22Rv1 (cell line): ENCODE data around the gene ARHGEF4.

Experiments
- ZFX ChIP-seq: fragments of 450-650 bp; IDR thresholded peaks from 2 replicates; pipeline ENCODE4 v1.6.1; 2017; ENCODE audit warnings: antibody characterized with exemption, borderline replicate concordance
- TF ChIP-seq, protein P1 (sequence below): fragments of 450-650 bp; IDR thresholded peaks from 2 replicates; pipeline ENCODE4 v1.5.1; 2017; ENCODE audit warnings: mild to moderate bottlenecking

DNA sequence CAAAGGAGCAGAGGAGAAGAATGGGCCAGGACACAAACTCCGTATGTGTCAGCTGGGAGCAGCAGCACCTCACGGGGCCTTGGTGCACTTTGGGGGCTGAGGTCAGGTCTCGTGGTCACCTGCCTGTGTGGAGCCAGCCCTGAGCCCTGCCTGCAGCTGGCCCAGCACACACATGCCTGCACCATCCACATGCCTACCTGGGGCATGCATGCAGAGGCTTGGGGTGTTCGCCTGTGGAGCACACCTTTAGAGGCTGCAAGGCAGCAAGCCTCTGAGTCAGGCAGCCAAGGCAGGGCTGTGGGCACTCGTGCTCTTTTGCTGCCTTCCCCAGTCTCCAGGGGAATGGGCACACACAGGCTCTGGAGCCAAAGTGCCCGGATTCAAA lies 36.0 kb downstream of the ARHGEF4 start:
- TF ChIP-seq, protein P1, sequence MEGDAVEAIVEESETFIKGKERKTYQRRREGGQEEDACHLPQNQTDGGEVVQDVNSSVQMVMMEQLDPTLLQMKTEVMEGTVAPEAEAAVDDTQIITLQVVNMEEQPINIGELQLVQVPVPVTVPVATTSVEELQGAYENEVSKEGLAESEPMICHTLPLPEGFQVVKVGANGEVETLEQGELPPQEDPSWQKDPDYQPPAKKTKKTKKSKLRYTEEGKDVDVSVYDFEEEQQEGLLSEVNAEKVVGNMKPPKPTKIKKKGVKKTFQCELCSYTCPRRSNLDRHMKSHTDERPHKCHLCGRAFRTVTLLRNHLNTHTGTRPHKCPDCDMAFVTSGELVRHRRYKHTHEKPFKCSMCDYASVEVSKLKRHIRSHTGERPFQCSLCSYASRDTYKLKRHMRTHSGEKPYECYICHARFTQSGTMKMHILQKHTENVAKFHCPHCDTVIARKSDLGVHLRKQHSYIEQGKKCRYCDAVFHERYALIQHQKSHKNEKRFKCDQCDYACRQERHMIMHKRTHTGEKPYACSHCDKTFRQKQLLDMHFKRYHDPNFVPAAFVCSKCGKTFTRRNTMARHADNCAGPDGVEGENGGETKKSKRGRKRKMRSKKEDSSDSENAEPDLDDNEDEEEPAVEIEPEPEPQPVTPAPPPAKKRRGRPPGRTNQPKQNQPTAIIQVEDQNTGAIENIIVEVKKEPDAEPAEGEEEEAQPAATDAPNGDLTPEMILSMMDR = no peak
- no peak for TF ChIP-seq ZFX
